Endothelial cell of umbilical vein (primary cell): ENCODE measurements around the gene NF2.

Experiments
- EZH2 ChIP-seq: IDR thresholded peaks from 2 replicates; pipeline ENCODE4 v1.6.1; 2012; ENCODE audit warnings: borderline replicate concordance, low read depth, mild to moderate bottlenecking, moderate library complexity, low read length, inconsistent platforms; ENCODE audit not compliant: severe bottlenecking
- FOS ChIP-seq: IDR thresholded peaks from 2 replicates; pipeline ENCODE4 v1.6.1; 2011; ENCODE audit warnings: mild to moderate bottlenecking, low read length, moderate library complexity, borderline replicate concordance; ENCODE audit not compliant: insufficient read depth
- GATA2 ChIP-seq: IDR thresholded peaks from 2 replicates; pipeline ENCODE4 v1.7.0; 2011; ENCODE audit warnings: low read depth, mild to moderate bottlenecking, moderate library complexity, mixed read lengths, low read length; ENCODE audit not compliant: insufficient read length, insufficient read depth
- JUN ChIP-seq: IDR thresholded peaks from 2 replicates; pipeline ENCODE4 v1.6.1; 2011; ENCODE audit warnings: borderline replicate concordance, low read depth; ENCODE audit not compliant: insufficient read length, insufficient read depth
- MYC ChIP-seq: IDR thresholded peaks from one replicate; pipeline ENCODE4 v1.6.1; 2011; ENCODE audit warnings: mild to moderate bottlenecking, low read depth, low read length
- POLR2A ChIP-seq: IDR thresholded peaks from 2 replicates; pipeline ENCODE4 v1.6.1; 2012; ENCODE audit warnings: low read depth, mild to moderate bottlenecking, control low read depth, low read length
- POLR2AphosphoS5 ChIP-seq: IDR thresholded peaks from 2 replicates; pipeline ENCODE4 v1.6.1; 2012; ENCODE audit warnings: low read depth, mild to moderate bottlenecking, control low read depth, low read length, moderate library complexity; ENCODE audit not compliant: insufficient read depth
- TF ChIP-seq, protein P1 (sequence below), 2 donors: IDR thresholded peaks; 1 replicate in 1 of 2; 2 replicates in 1 of 2; pipeline ENCODE4 v1.5.1; 2011; ENCODE audit warnings: low read length in 2 of 2, mild to moderate bottlenecking in 2 of 2, moderate library complexity in 2 of 2, control low read depth in 1 of 2, inconsistent platforms in 1 of 2, low read depth in 1 of 2; ENCODE audit not compliant: insufficient read depth in 1 of 2; ENCODE audit errors: extremely low read depth in 1 of 2
- TF ChIP-seq, protein P2 (sequence below): IDR thresholded peaks from 2 replicates; pipeline ENCODE4 v1.6.1; 2011; ENCODE audit not compliant: insufficient read depth, insufficient read length

DNA sequence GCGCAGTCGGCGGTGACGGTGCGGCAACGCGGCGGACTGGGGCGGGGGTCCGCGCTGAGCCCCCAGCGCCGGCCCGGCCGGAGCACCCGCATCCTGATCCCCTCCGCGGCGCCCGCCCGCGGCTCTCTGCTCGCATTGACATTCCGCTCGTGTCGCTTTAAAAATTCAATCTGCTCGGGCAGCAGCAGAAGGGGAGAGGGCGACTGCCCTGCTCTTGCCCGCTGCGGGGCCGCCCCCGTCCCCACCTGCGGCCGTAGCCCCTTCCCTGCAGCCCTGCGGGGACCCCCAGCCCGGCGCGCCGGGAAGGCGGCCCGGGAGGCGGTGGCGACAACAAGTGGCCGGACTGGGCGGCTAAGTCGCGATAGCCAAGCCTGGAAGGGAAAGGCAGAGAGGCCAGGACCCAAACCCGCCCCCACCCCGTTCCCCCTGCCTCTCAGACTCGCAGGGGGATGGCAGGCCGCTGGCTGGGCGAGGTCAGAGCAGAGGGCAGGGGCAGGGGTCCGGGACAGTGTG lies 117.4 kb downstream of the NF2 start:
- TF ChIP-seq, protein P1, sequence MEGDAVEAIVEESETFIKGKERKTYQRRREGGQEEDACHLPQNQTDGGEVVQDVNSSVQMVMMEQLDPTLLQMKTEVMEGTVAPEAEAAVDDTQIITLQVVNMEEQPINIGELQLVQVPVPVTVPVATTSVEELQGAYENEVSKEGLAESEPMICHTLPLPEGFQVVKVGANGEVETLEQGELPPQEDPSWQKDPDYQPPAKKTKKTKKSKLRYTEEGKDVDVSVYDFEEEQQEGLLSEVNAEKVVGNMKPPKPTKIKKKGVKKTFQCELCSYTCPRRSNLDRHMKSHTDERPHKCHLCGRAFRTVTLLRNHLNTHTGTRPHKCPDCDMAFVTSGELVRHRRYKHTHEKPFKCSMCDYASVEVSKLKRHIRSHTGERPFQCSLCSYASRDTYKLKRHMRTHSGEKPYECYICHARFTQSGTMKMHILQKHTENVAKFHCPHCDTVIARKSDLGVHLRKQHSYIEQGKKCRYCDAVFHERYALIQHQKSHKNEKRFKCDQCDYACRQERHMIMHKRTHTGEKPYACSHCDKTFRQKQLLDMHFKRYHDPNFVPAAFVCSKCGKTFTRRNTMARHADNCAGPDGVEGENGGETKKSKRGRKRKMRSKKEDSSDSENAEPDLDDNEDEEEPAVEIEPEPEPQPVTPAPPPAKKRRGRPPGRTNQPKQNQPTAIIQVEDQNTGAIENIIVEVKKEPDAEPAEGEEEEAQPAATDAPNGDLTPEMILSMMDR (IDR thresholded peaks at IDR 0.05; ENCODE audit: extremely low read depth in 1 of 2, insufficient read depth in 1 of 2, low read depth in 1 of 2, low read length in 2 of 2) = no peak
- TF ChIP-seq MYC (no peak), EZH2 (peak; percentile 84), POLR2AphosphoS5 (no peak), POLR2A (no peak), GATA2 (no peak), FOS (no peak), JUN (no peak)
- TF ChIP-seq, protein P2, sequence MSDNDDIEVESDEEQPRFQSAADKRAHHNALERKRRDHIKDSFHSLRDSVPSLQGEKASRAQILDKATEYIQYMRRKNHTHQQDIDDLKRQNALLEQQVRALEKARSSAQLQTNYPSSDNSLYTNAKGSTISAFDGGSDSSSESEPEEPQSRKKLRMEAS = no peak
